ENCODE measurements around the gene UNC13B. TPM values are rescaled to one million over a fixed set of nuclear protein-coding genes. Genes with fewer than 3 reads are reported as not detected.

The UNC13B gene
- polyA plus RNA-seq, 3 donors, result 9.9 to 21.9 (median 14.3) TPM

- 4 to 31% (median 28%) methylated on average over 5 of the region's 5 CpGs for WGBS, 3 donors
- no peak overlapping the region for H3K27ac ChIP-seq (ENCODE audit: low read depth, low read length)
Measured at GRCh38 chr9:35258660-35259474, 97.1 kb downstream of the UNC13B start.

- no peak overlapping the region for H3K27ac ChIP-seq (ENCODE audit: low read depth, low read length)
- 80 to 84% (median 82%) methylated on average over 1 of the region's 1 CpG for WGBS, 3 donors
Measured at GRCh38 chr9:35260186-35260585, 98.4 kb downstream of the UNC13B start.

GRCh38 chr9:35262064-35262463, 100.3 kb downstream of the UNC13B start:
- H3K27ac ChIP-seq (ENCODE audit: low read depth, low read length), result no peak overlapping the region
- 91 to 98% (median 96%) methylated on average over 2 of the region's 2 CpGs for WGBS, 3 donors

GRCh38 chr9:35267710-35268109, 105.9 kb downstream of the UNC13B start:
- no peak overlapping the region for H3K27ac ChIP-seq (ENCODE audit: low read depth, low read length)

- WGBS, 3 donors, result 42 to 68% (median 62%) methylated on average over 1 of the region's 1 CpG
- no peak overlapping the region for H3K27ac ChIP-seq (ENCODE audit: low read depth, low read length)
Measured at GRCh38 chr9:35269919-35270318, 108.1 kb downstream of the UNC13B start.

GRCh38 chr9:35271637-35272036, 109.8 kb downstream of the UNC13B start:
- whole genome bisulfite sequencing, 3 donors, result 44 to 92% (median 49%) methylated on average over 2 of the region's 2 CpGs

GRCh38 chr9:35272989-35273388, 111.2 kb downstream of the UNC13B start:
- WGBS, 3 donors, result 88 to 95% (median 89%) methylated on average over 2 of the region's 2 CpGs

More at GRCh38 chr9:35271637-35272036, 109.8 kb downstream of the UNC13B start:
- H3K27ac ChIP-seq (ENCODE audit: low read depth, low read length), result no peak overlapping the region

GRCh38 chr9:35273591-35273990, 111.8 kb downstream of the UNC13B start:
- WGBS, 3 donors, result 87 to 89% (median 88%) methylated on average over 5 of the region's 5 CpGs
- no peak overlapping the region for H3K27ac ChIP-seq (ENCODE audit: low read depth, low read length)

More at GRCh38 chr9:35272989-35273388, 111.2 kb downstream of the UNC13B start:
- H3K27ac ChIP-seq (ENCODE audit: low read depth, low read length), result no peak overlapping the region

- 82 to 90% (median 88%) methylated on average over 2 of the region's 2 CpGs for WGBS, 3 donors
- no peak overlapping the region for H3K27ac ChIP-seq (ENCODE audit: low read depth, low read length)
Measured at GRCh38 chr9:35274993-35275392, 113.2 kb downstream of the UNC13B start.

- 51 to 89% (median 59%) methylated on average over 1 of the region's 1 CpG for WGBS, 3 donors
- H3K27ac ChIP-seq (ENCODE audit: low read depth, low read length), result no peak overlapping the region
Measured at GRCh38 chr9:35277171-35277520, 115.3 kb downstream of the UNC13B start.

- WGBS, 3 donors, result 78 to 84% (median 80%) methylated on average over 7 of the region's 7 CpGs
- no peak overlapping the region for H3K27ac ChIP-seq (ENCODE audit: low read depth, low read length)
Measured at GRCh38 chr9:35277628-35278359, 116.0 kb downstream of the UNC13B start.

GRCh38 chr9:35279946-35280345, 118.1 kb downstream of the UNC13B start:
- WGBS, 3 donors, result 85 to 86% (median 86%) methylated on average over 2 of the region's 2 CpGs
- H3K27ac ChIP-seq (ENCODE audit: low read depth, low read length), result no peak overlapping the region

- WGBS, 3 donors, result 82 to 90% (median 87%) methylated on average over 1 of the region's 1 CpG
- H3K27ac ChIP-seq (ENCODE audit: low read depth, low read length), result no peak overlapping the region
Measured at GRCh38 chr9:35280399-35280798, 118.6 kb downstream of the UNC13B start.

- 66 to 89% (median 68%) methylated on average over 1 of the region's 1 CpG for WGBS, 3 donors
- H3K27ac ChIP-seq (ENCODE audit: low read depth, low read length), result no peak overlapping the region
Measured at GRCh38 chr9:35285731-35286130, 123.9 kb downstream of the UNC13B start.

GRCh38 chr9:35286381-35286780, 124.6 kb downstream of the UNC13B start:
- WGBS, 3 donors, result 96 to 100% (median 100%) methylated on average over 1 of the region's 1 CpG
- H3K27ac ChIP-seq (ENCODE audit: low read depth, low read length), result no peak overlapping the region

- 92 to 94% (median 94%) methylated on average over 3 of the region's 3 CpGs for WGBS, 3 donors
- no peak overlapping the region for H3K27ac ChIP-seq (ENCODE audit: low read depth, low read length)
Measured at GRCh38 chr9:35287987-35288632, 126.3 kb downstream of the UNC13B start.

- 88 to 97% (median 93%) methylated on average over 1 of the region's 1 CpG for WGBS, 3 donors
- no peak overlapping the region for H3K27ac ChIP-seq (ENCODE audit: low read depth, low read length)
Measured at GRCh38 chr9:35288778-35289177, 127.0 kb downstream of the UNC13B start.

- WGBS, 3 donors, result 81 to 89% (median 88%) methylated on average over 2 of the region's 2 CpGs
Measured at GRCh38 chr9:35293376-35293964, 131.7 kb downstream of the UNC13B start.

GRCh38 chr9:35294066-35294465, 132.3 kb downstream of the UNC13B start:
- 91 to 97% (median 96%) methylated on average over 6 of the region's 6 CpGs for WGBS, 3 donors
- no peak overlapping the region for H3K27ac ChIP-seq (ENCODE audit: low read depth, low read length)

More at GRCh38 chr9:35293376-35293964, 131.7 kb downstream of the UNC13B start:
- H3K27ac ChIP-seq (ENCODE audit: low read depth, low read length), result no peak overlapping the region
